Vagina (tissue), 2 donors: Measurements from ENCODE around the gene CHRNG. TPM values are rescaled to one million over a fixed set of nuclear protein-coding genes. Genes with fewer than 3 reads are reported as not detected.

ENCODE experiments used
- DNase-seq, 2 donors: peaks; one replicate each; pipeline ENCODE4 v3.0.0-alpha.2; 2017; ENCODE audit errors: extremely low spot score in 2 of 2
- H3K27ac ChIP-seq: fragments of 200-600 bp; sonication (generic); one replicate; pipeline ENCODE4 v1.5.1; 2019
- H3K27me3 ChIP-seq: fragments of 200-600 bp; sonication (generic); one replicate; pipeline ENCODE4 v1.5.1; 2019
- H3K36me3 ChIP-seq, 2 donors: fragments of 200-600 bp; sonication (generic); one replicate each; pipeline ENCODE4 v1.5.1; 2017 to 2019
- H3K4me1 ChIP-seq: fragments of 200-600 bp; sonication (generic); one replicate; pipeline ENCODE4 v1.5.1; 2019
- H3K4me3 ChIP-seq, 2 donors: fragments of 200-600 bp; sonication (generic); 1 replicate in 1 of 2; 2 replicates in 1 of 2; pipeline ENCODE4 v1.5.1; 2016 to 2019
- H3K9me3 ChIP-seq: fragments of 200-600 bp; sonication (generic); one replicate; pipeline ENCODE4 v1.5.1; 2019
- POLR2A ChIP-seq, 2 donors: fragments of 450-650 bp; IDR thresholded peaks; one replicate each; pipeline ENCODE4 v1.6.1; 2017; ENCODE audit warnings: antibody characterized with exemption in 2 of 2, mild to moderate bottlenecking in 2 of 2, moderate library complexity in 2 of 2
- POLR2AphosphoS5 ChIP-seq, 2 donors: sonication (generic); formaldehyde crosslinking; IDR thresholded peaks; one replicate each; pipeline ENCODE4 v1.9.0; 2017; ENCODE audit warnings: antibody characterized with exemption in 2 of 2, mild to moderate bottlenecking in 2 of 2, low read depth in 1 of 2; ENCODE audit not compliant: insufficient read depth in 1 of 2
- intact Hi-C: fragments of 100-400 bp; cut with DNase I; formaldehyde crosslinking; loops from one replicate; pipeline ENCODE4 v1.15.1; 2023
- total RNA-seq: library from RNA; depleted of rRNA; stranded (reverse); fragments of >200 nt; gene quantifications from one replicate; pipeline ENCODE4 v1.2.3, GENCODE V29; 2016
- TF ChIP-seq, protein P1 (sequence below), 3 experiments: fragments of 450-650 bp in 2 of 3; fragments of 200-600 bp in 1 of 3; sonication (generic) in 1 of 3; IDR thresholded peaks; one replicate each; pipeline ENCODE4 v1.5.1; 2017 to 2019; ENCODE audit warnings: antibody characterized with exemption in 3 of 3, mild to moderate bottlenecking in 2 of 3, moderate library complexity in 2 of 3

Gene CHRNG
- total RNA-seq, 1 donor from 2014 or later = not detected

- H3K4me3 ChIP-seq = no peak overlapping the region
- H3K27me3 ChIP-seq = peaks cover 2% of the 10 kb centered on the region
- no peak overlapping the region for H3K27ac ChIP-seq
- intact Hi-C loops = no loop called here
- DNase-seq = no peak
- TF ChIP-seq POLR2AphosphoS5 (IDR thresholded peaks at IDR 0.05; ENCODE audit: insufficient read depth in 1 of 2, low read depth in 1 of 2) (no peak), POLR2A (IDR thresholded peaks at IDR 0.05) (no peak)
- TF ChIP-seq, protein P1, sequence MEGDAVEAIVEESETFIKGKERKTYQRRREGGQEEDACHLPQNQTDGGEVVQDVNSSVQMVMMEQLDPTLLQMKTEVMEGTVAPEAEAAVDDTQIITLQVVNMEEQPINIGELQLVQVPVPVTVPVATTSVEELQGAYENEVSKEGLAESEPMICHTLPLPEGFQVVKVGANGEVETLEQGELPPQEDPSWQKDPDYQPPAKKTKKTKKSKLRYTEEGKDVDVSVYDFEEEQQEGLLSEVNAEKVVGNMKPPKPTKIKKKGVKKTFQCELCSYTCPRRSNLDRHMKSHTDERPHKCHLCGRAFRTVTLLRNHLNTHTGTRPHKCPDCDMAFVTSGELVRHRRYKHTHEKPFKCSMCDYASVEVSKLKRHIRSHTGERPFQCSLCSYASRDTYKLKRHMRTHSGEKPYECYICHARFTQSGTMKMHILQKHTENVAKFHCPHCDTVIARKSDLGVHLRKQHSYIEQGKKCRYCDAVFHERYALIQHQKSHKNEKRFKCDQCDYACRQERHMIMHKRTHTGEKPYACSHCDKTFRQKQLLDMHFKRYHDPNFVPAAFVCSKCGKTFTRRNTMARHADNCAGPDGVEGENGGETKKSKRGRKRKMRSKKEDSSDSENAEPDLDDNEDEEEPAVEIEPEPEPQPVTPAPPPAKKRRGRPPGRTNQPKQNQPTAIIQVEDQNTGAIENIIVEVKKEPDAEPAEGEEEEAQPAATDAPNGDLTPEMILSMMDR (IDR thresholded peaks at IDR 0.05) = no peak
- H3K4me1 ChIP-seq = no peaks in the 10 kb centered on the region
- H3K36me3 ChIP-seq = no peaks in the 10 kb centered on the region
- H3K9me3 ChIP-seq = peaks cover 2% of the 10 kb centered on the region
Observed at GRCh38 chr2:232533944-232534710, 5.4 kb upstream of the CHRNG start.

- Histone ChIP-seq H3K27me3 (peaks cover 3% of the 10 kb centered on the region), H3K4me3 (no peak overlapping the region), H3K4me1 (no peaks in the 10 kb centered on the region), H3K9me3 (peaks cover 2% of the 10 kb centered on the region), H3K36me3 (no peaks in the 10 kb centered on the region), H3K27ac (no peak overlapping the region)
- DNase-seq = no peak
- no peak for TF ChIP-seq POLR2AphosphoS5 (IDR thresholded peaks at IDR 0.05; ENCODE audit: insufficient read depth in 1 of 2, low read depth in 1 of 2)
- TF ChIP-seq, protein P1 (IDR thresholded peaks at IDR 0.05) = no peak
- TF ChIP-seq POLR2A (IDR thresholded peaks at IDR 0.05) = no peak
- intact Hi-C loops = no loop called here
Observed at GRCh38 chr2:232534940-232535651, 4.4 kb upstream of the CHRNG start.

- Histone ChIP-seq H3K4me1 (no peaks in the 10 kb centered on the region), H3K27ac (no peak overlapping the region), H3K36me3 (no peaks in the 10 kb centered on the region), H3K4me3 (no peak overlapping the region), H3K27me3 (peaks cover 3% of the 10 kb centered on the region), H3K9me3 (peaks cover 2% of the 10 kb centered on the region)
- no peak for DNase-seq
- TF ChIP-seq, protein P1 (IDR thresholded peaks at IDR 0.05) = no peak
- TF ChIP-seq POLR2A (IDR thresholded peaks at IDR 0.05) = no peak
- no peak for TF ChIP-seq POLR2AphosphoS5 (IDR thresholded peaks at IDR 0.05; ENCODE audit: insufficient read depth in 1 of 2, low read depth in 1 of 2)
- intact Hi-C loops = no loop called here
Observed at GRCh38 chr2:232535761-232536530, 3.5 kb upstream of the CHRNG start.

DNA sequence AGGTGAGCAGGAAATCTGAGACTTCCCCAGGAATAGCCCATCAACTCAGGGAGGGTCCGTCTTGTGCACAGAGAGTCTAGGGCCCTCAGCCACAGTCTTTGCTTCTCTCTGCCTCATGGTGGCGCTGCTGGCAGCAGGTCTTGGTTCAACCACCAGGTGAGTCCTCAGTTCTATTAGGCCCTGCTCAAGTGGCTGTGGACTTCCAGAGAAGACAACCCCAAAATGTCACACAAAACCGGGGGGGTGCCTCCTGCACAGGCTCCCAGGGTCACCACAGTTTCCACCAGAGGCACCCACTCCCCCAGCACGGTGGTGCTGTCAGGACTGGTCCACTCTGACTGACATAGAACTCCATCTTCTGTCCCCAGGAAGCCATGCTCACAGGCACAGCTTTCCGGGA lies 2.4 kb upstream of the CHRNG start:
- H3K27me3 ChIP-seq = peaks cover 3% of the 10 kb centered on the region
- H3K27ac ChIP-seq = no peak overlapping the region

More for the DNA sequence above, 2.4 kb upstream of the CHRNG start:
- Histone ChIP-seq H3K4me1 (no peaks in the 10 kb centered on the region), H3K4me3 (no peak overlapping the region), H3K36me3 (no peaks in the 10 kb centered on the region), H3K9me3 (peaks cover 2% of the 10 kb centered on the region)
- intact Hi-C loops = no loop called here
- DNase-seq = no peak
- no peak for TF ChIP-seq POLR2A (IDR thresholded peaks at IDR 0.05)
- no peak for TF ChIP-seq POLR2AphosphoS5 (IDR thresholded peaks at IDR 0.05; ENCODE audit: insufficient read depth in 1 of 2, low read depth in 1 of 2)
- TF ChIP-seq, protein P1 (IDR thresholded peaks at IDR 0.05) = no peak
